ENCODE measurements around the gene USP49.

USP49 gene

DNA sequence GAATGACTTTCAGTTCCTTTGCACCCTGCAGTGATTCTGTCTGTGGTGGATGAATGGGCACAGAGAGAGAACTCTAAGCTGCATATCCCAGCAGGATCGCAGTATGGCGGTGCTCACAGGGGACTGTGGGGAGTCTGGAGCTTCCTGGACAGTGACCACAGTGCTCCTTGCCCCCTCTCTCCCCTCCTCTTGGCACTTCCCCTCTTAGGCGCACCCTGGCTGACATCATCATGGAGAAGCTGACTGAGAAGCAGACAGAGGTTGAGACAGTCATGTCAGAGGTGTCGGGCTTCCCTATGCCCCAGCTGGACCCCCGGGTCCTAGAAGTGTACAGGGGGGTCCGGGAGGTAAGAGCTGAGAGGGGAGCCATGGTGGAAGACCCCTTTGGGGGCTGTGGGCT, 34.7 kb upstream of the USP49 start:
- DNase-seq (ENCODE audit: low read depth in 2 of 2): no peak

DNA sequence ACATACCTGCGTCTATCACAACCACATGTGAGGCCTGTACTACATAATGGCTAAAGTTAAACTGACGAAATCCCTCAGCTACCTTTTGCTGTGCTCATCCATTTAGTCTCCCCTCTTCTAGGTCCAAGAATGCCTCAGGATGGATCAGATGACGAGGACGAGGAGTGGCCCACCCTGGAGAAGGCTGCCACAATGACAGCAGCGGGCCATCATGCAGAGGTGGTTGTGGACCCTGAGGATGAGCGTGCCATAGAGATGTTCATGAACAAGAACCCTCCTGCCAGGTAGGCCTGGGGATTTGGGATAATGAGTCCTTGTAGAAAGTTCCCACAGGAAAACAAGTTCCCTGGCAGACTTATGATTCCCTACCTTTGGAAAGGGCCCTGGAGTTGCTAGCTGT, 32.1 kb upstream of the USP49 start:
- DNase-seq (ENCODE audit: low read depth in 2 of 2): no peak

DNA sequence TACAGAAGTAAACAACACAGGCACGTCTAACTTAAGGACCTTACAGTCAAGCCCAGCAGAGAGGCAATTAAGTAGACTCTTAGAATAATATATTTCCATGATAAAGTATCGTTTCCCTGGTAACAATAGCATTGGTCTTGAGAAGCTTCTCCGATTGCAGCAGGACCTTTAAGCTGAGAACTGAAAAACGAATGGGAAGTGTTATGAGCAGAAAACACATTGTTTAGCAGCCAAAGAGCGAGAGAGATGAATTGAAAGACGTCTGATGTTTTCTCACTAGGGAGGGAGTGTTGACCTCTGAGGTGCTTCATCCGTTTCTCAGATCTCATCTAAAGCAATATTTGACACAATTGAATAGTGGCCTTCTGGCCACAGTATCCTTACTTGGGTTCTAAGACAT, 27.0 kb upstream of the USP49 start:
- DNase-seq (ENCODE audit: low read depth in 2 of 2): no peak

DNA sequence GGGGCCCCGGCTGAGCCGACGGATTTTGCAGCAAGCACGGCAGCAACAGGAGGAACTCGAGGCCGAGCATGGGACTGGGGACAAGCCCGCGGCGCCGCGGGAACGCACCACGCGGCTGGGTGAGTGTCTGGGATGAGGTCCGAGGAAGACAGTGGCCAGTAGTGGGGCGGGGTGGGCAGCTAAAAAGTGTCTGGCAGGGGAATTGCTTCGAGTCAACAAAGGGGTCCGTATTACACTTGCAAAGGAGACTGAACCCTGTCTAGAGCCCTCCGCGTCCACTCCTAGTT, 26.5 kb upstream of the USP49 start:
- DNase-seq (ENCODE audit: low read depth in 2 of 2): no peak

DNA sequence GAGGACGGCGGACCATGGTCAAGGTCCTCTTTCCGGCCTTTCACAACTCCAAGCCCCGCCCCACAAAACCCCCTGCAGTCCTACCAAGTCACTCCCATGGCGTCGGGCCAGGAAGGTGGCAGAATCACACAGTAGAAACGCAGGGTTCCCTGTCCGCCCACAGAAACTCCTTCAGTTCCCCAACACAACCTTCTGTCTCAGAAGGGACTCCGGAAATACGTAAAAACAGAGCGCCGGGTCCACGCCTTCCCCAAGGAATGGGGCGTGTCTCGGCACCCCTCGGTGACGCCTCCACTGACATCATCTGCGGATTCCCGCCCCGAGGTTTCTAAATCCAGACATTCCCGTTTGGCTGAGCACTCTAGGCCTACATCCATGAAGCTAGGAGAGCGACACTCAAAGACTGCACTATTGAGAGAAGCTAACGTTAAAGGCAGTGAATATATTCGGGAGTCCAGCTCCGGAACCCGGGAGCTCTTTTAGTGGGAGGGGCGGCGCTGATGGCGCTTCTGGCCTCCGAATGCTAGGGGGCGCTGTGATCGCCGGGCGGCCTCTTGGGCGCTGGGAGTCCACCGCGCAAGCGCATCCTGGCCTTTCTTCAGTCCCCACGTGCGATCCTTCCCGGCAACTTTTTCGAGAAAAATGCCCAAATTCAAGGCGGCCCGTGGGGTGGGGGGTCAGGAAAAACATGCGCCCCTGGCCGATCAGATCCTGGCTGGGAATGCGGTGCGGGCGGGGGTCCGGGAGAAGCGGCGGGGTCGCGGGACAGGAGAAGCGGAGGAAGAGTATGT, 25.9 kb upstream of the USP49 start, which contains the start of the genes BYSL and MED20:
Gene BYSL (plus strand): TSS at position 579 of the 791 bp plus-strand sequence. CDS start 64 bp downstream, at position 643.
Gene MED20 (minus strand): TSS at position 219 of the 791 bp plus-strand sequence. CDS start 121 bp downstream, at position 98.
- DNase-seq (ENCODE audit: low read depth in 2 of 2): peak; percentile 84 to 87

DNA sequence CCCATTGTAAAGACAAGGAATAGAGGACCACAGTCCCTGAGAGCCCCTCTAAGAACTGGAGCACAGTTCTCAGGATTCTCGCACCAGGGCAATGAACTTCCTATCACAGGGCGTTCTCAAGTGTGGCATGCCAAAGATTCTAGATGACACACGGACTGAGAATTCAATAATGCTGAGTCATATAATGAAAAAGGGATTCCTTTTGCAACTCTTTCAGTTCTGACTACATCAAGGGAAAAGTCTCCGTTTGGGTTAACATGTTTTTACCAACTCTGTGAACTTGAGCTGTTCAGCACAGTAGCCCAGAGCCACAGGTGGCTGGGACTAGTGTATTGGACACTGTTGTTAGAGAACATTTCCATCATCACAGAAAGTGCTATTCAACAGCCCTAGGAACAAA, 22.4 kb upstream of the USP49 start:
- peak; percentile 86 to 87 for DNase-seq (ENCODE audit: low read depth in 2 of 2)

DNA sequence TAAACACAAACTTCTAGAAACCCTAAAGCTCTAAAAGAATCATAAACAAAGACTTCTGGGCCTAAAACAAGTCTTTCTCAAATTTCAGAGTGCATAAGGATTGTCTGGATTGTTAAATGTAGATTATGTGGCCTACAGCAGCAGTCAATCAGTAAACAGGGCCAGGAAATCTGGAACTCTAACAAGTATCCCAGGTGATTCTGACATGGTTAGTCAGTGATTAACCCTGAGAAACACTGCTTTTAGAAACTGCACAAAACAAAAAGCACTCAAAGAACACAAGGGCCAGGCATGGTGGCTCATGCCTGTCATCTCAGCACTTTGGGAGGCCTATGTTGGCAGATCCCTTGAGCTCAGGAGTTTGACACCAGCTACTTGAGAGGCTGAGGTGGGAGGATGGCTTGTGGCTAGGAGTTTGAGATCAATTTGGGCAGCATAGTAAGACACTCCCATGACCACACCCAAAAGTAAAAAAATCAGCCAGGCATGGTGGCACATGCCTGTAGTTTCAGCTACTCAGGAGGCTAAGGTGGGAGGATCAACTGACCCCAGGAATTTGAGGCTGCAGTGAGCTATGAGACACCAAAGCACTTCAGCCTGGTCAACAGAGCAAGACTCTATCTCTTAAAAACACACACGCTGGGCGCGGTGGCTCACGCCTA, 19.8 kb upstream of the USP49 start:
- no peak for DNase-seq (ENCODE audit: low read depth in 2 of 2)

DNA sequence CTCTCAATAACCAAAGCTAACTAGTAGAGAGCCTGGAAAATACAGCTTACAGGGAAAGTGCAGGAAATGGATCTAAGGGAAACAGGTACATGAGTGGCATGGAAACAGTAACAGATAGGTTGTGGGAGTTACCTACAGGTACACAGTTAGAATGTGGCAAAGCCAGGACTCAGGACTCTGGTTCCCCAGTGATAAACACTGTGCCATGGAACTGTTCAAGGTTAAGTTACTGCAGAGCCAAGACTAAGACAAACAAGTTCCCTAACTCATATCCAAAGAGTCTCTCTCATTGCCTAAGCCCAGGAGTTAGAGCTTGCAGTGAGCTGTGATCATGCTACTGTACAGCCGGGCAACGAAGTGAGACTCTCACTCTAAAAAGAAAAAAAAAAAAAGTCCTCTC, 19.2 kb upstream of the USP49 start:
- DNase-seq (ENCODE audit: low read depth in 2 of 2): no peak

DNA sequence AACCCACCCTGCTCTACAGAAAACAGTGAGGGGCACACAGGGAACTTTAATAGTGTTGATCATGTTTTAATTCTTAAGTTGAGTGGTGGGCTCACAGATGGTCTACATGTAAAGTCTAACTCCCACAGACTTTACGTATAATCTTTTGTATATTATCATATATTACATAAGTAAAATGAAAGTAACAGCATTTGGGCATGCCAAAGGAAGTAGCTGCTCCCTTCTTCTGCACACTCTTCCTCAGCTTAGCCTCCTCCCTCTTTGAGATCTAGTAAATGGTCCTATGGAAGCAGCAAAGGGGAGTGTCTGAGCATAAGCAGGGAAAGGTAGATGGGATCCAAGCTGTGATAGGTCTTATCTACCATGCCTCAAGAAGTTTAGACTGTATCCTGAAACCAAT, 14.6 kb upstream of the USP49 start:
- DNase-seq (ENCODE audit: low read depth in 2 of 2): no peak

DNA sequence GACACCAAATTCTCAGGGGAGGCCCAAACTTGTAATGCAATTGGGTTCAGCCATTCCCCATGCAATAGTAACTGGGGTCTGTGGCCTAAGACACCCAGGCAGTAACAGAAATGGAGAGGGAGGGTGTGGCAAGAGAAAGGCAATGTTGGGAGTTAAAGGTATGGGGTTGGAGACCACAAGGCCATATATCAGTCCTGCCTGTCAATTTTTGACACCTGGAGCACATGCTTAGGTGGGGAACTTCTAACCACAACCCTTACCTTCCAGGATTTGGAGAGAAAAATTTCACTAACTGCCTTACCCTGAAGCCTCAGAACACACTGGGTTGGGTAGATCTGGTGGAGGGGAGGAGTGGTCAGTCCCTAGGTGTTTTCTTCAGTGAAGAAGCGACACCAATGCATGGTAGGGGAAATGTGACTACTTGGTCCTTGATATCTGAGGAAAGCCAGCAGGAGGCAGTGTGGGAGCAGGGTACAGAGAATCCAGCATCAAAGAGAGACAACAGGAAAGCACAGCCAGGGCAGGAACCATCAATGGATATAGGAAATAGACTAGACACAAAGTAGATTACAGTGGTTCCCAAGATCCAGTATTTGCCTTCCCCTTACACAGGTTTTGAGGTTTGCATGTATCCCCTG, 6.8 kb upstream of the USP49 start:
- no peak for DNase-seq (ENCODE audit: low read depth in 2 of 2)

DNA sequence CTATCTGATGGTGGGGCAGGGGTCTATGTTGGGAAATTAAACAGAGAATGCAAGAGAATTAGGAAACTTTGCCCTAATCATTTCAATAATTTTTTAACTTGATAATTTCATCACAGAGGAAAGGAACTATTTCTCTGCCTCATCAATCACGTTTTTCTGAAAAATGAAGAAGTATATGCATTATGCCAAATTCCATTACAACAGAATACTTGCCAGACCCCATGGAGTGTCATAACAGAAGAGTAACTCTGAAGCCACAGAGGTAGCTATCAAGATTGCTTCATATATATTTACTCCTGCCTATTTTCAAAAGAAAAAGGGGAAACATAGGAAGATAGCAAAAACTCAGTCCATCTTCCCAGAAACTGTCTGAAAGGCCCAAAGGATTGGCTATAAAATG, 5.7 kb upstream of the USP49 start:
- DNase-seq (ENCODE audit: low read depth in 2 of 2): no peak

DNA sequence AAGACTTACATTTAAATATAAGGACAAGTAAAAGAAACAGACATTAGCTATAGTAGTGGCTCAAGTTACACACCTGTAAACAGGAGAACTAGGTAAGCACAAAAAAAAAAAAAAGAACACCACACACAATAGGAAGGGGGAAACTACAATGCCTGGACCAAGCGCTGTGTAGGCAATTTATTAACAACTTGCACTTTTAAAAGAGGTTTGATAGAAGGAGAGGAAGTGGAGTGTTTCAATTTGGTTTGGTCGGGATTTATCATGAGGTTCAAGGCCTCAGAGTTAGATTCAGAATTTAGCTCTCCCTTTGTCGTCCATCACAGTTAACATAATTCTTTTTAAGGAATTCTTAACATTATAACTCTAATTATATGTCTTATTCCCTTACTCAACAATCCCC, 1.1 kb upstream of the USP49 start:
- no peak for DNase-seq (ENCODE audit: low read depth in 2 of 2)

DNA sequence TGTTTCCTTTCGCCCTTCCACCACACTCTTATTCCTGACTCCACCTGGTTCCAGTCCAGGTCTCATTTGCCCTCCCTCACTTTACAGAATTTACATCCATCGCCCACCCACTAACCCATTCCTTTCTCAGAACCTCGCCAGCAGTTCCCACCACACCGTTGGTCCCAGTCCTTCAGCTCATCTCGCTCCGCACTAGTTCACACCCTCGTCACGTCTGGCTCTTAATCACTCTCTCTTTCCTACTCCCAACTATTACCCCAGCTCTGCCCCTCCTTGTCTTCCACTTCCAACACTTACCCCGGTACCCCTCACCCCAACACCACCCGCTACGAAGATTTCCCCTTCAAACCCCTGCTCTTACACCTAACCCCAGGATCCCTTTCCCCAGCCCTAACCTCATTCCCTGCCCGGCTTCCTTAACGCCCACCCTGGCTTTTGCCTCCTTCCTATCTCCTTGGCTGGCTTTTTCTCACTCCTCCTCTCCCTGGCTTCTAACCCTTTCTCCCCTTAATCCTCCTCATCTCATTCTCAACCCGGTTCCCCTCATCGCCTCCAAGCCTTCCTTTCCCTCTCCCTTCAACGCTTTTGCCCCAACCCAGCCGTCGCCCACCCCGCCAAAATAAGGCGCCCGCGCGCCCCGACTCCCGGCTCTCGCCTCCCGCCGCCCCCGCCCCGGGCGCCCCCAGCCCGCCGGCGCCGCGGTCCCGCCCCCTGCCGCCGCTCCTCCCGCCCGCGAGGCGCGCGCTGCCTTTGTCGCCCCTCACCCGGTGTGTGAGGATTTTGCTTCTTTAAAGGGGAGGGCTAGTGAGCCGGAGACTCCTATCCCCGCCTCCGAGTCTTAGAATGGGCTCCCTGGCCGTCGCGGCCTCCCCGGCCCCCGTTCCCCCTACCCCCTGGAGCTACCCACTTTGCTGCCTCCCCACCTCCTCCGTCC, 542 bp downstream of the USP49 start:
- no peak for DNase-seq (ENCODE audit: low read depth in 2 of 2)

DNA sequence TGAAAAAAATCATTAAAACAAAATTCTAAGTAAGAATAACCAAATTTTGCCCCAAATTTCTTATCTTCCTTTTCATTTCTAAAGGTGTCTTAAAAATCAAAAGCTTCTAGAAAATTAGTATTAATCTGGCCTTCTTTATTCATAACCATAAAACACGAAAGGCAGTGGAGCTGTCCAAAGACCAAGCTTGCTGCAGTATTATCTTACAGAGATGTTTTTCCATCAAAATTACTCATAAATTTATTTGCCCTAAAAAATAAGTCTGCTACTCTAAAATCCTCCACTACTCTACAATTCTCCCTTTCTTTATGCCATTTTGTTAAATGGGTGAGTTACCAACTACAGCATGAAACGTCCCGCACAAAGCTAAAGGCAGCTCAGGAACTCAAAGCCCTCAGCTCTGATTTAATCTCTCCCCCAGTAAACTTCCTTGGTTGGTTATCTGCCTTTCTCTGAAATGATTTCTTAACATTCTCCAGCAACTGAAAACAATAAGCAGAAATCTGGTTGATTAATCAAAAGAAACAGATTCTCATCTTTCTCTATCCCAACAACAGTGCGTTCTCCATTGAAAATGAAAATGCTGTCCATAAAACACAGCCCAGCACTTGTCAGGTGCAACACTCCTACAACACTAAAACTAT, 2.1 kb downstream of the USP49 start:
- DNase-seq (ENCODE audit: low read depth in 2 of 2): no peak

DNA sequence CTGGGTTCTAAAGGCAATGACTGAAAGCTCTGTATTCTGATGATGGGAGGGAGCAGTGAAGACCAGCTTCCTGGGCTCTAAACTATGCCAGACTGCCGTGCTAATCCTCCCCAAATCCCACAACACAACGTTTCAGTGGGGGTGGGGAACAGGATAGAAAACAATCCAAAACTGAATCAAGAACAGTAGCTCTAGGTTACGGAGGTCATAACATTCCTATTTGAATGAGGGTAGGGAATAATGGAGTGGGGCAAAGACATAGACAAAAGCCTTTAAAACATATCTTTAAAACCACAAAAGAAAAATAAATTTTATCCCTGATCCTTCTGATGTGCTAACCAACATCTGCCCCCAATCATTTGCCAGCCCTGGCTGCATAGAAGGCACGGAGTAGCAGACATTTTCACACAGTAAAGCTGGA, 7.8 kb downstream of the USP49 start:
- DNase-seq (ENCODE audit: low read depth in 2 of 2): peak; percentile 11 to 16

DNA sequence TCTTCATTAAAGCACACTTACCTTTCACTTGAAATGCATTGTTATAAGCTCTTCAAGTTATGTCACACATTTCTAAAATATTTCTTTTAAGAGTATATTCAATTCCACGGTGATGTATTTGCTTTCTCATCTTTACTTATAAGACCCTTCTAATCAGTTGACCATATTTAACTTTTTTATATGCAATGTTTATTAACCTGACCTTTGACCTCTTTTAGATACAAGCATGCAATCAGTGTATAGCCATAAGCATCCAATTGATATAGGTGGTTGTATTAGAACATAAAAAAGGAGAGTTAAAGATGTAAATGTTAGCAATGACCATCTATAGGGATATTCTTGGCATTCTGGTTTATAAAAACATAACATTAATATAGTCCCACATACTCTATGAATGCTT, 9.2 kb downstream of the USP49 start:
- no peak for DNase-seq (ENCODE audit: low read depth in 2 of 2)

DNA sequence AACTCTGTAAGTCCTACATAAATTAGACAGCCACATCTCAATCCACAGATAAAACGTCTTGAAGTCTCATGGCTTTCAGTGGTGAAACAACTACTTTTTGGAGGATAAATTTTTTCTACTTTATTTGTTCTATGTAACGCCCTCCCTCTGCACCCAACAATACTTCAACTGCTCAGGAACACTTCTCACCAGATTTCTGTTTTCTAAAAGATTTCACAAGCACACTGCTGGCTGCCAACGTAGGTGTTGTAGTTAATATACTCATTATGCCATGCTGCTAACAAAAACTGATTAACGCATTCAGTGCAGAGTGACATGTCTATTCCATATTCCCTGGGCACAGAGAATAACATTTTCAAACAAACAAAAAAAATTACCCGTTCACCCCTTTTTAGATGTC, 10.2 kb downstream of the USP49 start:
- DNase-seq (ENCODE audit: low read depth in 2 of 2): no peak

DNA sequence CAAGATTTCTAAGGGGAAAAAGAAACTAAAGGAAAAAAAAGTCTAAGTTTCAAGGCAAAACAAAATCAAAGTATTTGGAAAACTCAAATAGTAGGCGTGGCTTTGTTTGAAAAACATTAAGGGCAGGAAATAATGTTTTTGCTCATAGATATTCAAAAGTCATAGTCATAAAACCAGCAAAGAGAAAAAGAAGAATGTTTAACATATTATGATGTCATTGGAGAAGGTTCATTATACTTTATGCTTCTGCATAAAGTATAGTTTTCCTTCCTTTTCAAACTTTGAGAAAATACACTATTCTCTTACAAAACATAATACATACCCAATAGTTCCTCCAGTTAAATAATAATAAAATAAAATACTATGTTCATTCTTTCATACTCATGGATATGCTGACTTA, 13.7 kb downstream of the USP49 start:
- DNase-seq (ENCODE audit: low read depth in 2 of 2): no peak

DNA sequence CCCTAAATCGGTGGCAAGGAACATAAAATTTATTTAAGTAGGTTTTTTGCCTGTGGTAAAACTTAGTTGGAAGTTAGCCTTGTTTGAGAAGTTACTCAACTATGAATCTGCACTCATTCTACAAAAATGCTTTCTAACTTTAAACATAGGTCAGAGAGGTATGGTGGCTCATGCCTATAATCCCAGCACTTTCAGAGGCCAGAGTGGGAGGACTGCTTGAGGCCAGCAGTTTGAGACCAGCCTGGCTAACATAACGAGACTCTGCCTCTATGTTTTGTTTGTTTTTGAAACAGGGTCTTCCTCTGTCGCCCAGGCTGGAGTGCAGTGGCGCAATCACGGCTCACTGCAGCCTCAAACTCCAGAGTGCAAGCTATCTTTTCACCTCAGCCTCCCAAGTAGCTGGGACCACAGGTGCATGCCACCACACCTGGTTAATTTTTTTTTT, 16.2 kb downstream of the USP49 start:
- peak; percentile 12 to 24 for DNase-seq (ENCODE audit: low read depth in 2 of 2)

DNA sequence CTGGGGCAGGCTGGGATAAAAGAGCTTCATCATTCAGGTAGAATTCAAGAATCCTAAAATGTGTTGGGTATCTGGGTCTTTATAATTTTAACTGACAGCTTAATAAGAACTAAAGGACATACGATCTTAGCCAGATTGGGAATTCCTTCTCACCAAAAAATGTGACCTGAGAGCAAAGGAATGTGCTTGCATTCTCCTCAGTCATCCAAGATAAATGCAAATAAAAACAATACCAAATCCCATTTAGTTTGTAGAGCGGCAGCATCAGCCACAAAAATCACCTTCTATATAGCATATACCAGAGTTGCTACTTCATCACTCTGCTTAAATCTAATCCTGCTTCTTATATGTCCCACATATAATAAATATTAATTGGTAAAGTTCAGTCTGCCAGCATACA, 16.9 kb downstream of the USP49 start:
- DNase-seq (ENCODE audit: low read depth in 2 of 2): peak; percentile 15 to 21

DNA sequence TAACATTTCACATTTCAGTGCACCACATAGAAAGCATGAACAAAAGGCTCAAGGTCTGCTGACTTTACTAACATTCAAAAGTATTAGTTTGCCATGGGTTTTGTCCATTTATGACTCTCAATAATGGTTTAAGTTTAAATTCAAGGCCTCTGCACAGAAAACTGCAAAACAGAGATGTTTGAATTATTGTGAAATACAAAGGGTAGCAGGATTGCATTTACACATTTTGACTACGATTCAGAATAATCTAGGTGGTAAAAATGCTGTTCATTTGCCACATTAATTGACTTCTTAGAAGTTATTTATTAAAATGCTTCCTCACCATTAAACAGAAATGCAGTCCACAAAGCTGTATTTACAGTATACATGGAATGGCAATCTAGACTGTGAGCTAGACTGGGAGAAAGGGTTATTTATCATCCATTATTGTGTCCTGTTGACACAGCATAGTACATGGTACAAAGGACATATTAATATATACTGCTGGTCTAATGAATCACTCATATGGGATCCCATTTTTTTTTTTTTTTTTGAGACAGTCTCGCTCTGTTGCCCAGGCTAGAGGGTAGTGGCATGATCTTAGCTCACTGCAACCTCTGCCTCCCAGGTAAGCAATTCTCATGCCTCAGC, 18.0 kb downstream of the USP49 start:
- no peak for DNase-seq (ENCODE audit: low read depth in 2 of 2)
